ENCODE results near the gene DYRK1A. TPM values are rescaled to one million over a fixed set of nuclear protein-coding genes. Genes with fewer than 3 reads are reported as not detected.

Gene DYRK1A
- total RNA-seq, 4 donors from 2014 or later, result 42.0 to 137 (median 119) TPM

GRCh38 chr21:37372127-37372731 lies 5.7 kb downstream of the DYRK1A start:
- TF ChIP-seq CTCF (IDR thresholded peaks at IDR 0.05) (no peak), POLR2A (IDR thresholded peaks at IDR 0.05) (no peak)
- Histone ChIP-seq H3K9me3 (no peaks in the 10 kb centered on the region), H3K27me3 (no peaks in the 10 kb centered on the region), H3K36me3 (no peaks in the 10 kb centered on the region), H3K27ac (no peak overlapping the region), H3K4me1 (peaks cover 8 to 9% of the 10 kb centered on the region in 2 donors), H3K4me3 (no peak overlapping the region)
- intact Hi-C loops (cut with DNase I; ENCODE audit: low total_unique reads), result no loop called here
- DNase-seq, result no peak

DNA sequence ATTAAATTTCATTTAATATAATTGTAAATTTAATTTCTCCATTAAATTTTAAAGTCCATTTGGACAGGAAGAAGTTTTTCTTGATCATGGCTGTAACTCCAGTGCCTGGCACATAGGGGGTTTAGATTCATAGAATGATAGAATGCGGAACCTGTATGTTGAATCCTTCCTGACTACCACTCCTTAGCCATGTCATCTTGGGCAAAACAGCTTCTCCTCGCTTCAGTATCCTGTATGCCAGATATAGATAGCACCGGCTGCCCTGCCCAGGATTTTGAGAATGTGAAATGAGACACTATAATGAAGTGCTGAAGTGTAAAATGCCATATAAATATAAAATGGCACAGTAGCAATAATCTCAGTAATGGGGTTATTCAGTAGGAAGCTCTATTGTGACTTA lies 6.4 kb downstream of the DYRK1A start:
- peaks cover 8 to 9% of the 10 kb centered on the region in 2 donors for H3K4me1 ChIP-seq
- no peak overlapping the region for H3K27ac ChIP-seq
- H3K4me3 ChIP-seq, result no peak overlapping the region
- intact Hi-C loops (cut with DNase I; ENCODE audit: low total_unique reads), result no loop called here
- no peaks in the 10 kb centered on the region for H3K27me3 ChIP-seq
- H3K36me3 ChIP-seq, result no peaks in the 10 kb centered on the region
- no peak for DNase-seq
- TF ChIP-seq POLR2A (IDR thresholded peaks at IDR 0.05) (no peak), CTCF (IDR thresholded peaks at IDR 0.05) (no peak)
- H3K9me3 ChIP-seq, result no peaks in the 10 kb centered on the region

DNA sequence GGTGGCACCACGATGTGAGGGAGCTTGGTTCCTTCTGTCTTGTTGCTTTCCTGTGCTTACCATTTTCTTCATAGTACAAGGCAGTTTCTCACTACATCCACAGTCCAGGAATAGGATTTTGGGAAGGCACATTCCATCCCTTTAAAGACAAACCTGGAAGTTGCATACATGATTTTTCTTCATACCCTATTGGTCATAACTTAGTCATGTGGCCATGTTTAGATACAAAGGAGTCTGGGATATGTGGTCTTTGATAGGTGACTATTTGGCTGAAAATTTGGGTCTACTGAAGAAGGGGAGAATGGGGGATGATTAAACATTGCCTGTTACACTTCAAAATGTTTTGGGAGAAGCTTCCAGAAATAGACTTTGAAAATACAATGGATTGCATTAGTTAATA lies 7.0 kb downstream of the DYRK1A start:
- Histone ChIP-seq H3K4me3 (no peak overlapping the region), H3K9me3 (no peaks in the 10 kb centered on the region), H3K27ac (no peak overlapping the region), H3K36me3 (no peaks in the 10 kb centered on the region), H3K4me1 (peaks cover 8 to 9% of the 10 kb centered on the region in 2 donors), H3K27me3 (no peaks in the 10 kb centered on the region)
- DNase-seq, result no peak
- intact Hi-C loops (cut with DNase I; ENCODE audit: low total_unique reads), result no loop called here
- TF ChIP-seq CTCF (IDR thresholded peaks at IDR 0.05), result no peak
- TF ChIP-seq POLR2A (IDR thresholded peaks at IDR 0.05), result no peak

GRCh38 chr21:37374027-37374426 lies 7.5 kb downstream of the DYRK1A start:
- no peak for TF ChIP-seq POLR2A (IDR thresholded peaks at IDR 0.05)
- TF ChIP-seq CTCF (IDR thresholded peaks at IDR 0.05), result no peak
- H3K36me3 ChIP-seq, result no peaks in the 10 kb centered on the region
- no peaks in the 10 kb centered on the region for H3K27me3 ChIP-seq
- DNase-seq, result no peak
- H3K4me3 ChIP-seq, result no peak overlapping the region
- peaks cover 8 to 9% of the 10 kb centered on the region in 2 donors for H3K4me1 ChIP-seq
- H3K9me3 ChIP-seq, result no peaks in the 10 kb centered on the region
- intact Hi-C loops (cut with DNase I; ENCODE audit: low total_unique reads), result no loop called here
- H3K27ac ChIP-seq, result no peak overlapping the region

- TF ChIP-seq POLR2A (IDR thresholded peaks at IDR 0.05) (no peak), CTCF (IDR thresholded peaks at IDR 0.05) (no peak)
- H3K27ac ChIP-seq, result no peak overlapping the region
- no peak for DNase-seq
- peaks cover 4 to 8% of the 10 kb centered on the region in 2 donors for H3K4me1 ChIP-seq
- intact Hi-C loops (cut with DNase I; ENCODE audit: low total_unique reads), result no loop called here
- H3K4me3 ChIP-seq, result no peak overlapping the region
- no peaks in the 10 kb centered on the region for H3K36me3 ChIP-seq
- no peaks in the 10 kb centered on the region for H3K9me3 ChIP-seq
- no peaks in the 10 kb centered on the region for H3K27me3 ChIP-seq
These were observed 9.4 kb downstream of the DYRK1A start for GRCh38 chr21:37375866-37376574.

Data from uterus (tissue), 4 donors.